ENCODE measurements around the gene AQP2. TPM values are rescaled to one million over a fixed set of nuclear protein-coding genes. Genes with fewer than 3 reads are reported as not detected.

AQP2 gene
- total RNA-seq, 1 experiment from 2014 or later, result not detected

- peak; percentile 7 for DNase-seq (ENCODE audit: low read depth)
These were observed 30.2 kb upstream of the AQP2 start for GRCh38 chr12:49920241-49920914.

GRCh38 chr12:49920915-49921286 lies 29.6 kb upstream of the AQP2 start:
- DNase-seq (ENCODE audit: low read depth), result no peak

- no peak for DNase-seq (ENCODE audit: low read depth)
These were observed 29.2 kb upstream of the AQP2 start for GRCh38 chr12:49921299-49921698.

- DNase-seq (ENCODE audit: low read depth), result no peak
These were observed 28.6 kb upstream of the AQP2 start for GRCh38 chr12:49921936-49922335.

GRCh38 chr12:49922349-49923034 lies 28.0 kb upstream of the AQP2 start:
- no peak for DNase-seq (ENCODE audit: low read depth)

DNA sequence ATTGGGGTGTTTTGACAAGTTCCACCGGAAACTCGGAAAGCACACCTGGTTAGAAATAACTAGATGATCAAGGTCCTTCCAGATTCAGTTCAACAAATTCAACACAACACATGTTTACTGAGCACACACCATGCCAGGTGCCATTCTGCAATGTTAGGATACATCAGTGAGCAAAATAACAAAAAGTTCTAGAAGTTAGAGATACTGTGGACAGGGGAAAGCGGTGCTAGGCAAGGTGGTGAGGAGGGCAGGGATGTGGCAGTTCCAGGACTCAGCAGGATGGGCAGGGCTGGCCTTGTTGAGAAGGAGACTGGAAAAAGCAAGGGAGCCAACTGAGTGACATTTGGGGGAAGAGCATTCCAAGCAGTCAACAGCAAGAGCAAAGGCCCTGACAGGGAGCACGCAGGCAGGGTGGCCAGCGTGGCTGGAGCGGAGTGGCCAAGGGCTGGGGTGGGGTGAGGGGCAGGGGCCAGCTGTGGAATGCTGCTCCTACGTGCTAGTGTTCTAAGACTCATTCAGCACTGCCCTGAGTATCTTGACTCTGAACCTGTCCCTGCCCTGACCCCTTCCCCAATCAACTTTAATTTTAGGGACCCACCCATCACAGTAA lies 27.4 kb upstream of the AQP2 start:
- no peak for DNase-seq (ENCODE audit: low read depth)

DNA sequence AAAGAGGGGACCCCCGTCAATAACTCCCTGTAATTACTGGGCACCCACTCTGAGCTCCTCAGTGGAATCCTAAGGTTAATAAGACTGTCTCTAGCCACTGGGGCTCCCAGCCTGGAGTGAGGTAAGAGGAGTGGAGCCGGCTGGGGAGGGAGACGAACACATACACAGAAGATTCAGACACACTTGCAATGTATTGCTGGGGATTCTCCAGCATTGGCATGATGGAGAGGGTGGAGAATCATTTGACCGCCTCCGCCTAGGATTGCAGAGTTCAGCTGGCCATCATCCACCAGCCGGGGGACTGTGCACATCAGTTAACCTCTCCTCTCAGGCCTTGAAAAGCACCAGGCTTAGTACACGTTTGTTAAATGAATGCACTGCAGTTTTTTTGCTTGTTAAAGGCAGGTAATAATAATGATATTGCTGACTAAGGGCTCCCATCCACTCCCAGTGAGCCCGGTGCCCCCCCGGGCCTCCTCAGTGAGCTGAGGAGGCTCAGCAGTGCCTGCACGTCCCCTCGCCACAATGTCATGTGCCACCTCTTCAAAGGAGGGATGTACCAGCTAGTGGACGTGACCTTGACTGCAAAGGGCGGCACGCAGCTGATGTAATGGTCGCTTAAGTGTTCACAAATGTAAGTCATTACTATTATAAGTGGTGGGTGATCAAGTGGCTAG lies 26.5 kb upstream of the AQP2 start:
- DNase-seq (ENCODE audit: low read depth), result no peak

DNA sequence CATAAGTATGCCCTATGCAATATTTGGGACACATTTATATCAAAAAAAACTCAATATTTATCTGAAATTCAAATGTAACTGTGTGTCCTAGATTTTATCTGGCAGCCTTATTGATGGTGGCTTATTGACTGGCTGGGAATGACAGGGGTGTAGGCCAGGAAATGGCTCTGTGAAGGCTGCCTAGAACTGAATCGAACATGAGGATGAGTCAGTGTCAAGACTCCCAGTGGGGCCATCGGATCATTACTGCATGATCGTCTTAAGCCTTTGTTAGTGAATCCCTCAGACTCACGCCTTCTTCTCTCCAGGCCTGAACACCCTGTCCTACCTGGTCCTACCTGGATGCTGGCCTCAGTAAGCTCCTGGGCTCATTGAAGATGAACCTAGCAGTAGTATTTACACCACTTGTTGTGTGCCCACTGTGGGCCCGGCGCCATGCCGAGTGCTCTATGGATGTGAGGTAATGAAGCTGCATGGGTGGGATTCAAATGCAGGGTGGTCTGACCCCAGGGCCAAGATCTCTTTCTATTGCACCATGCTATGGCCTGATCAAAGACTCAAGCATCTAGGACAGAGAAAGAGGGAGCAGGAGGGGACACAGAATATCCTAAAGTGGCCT lies 25.8 kb upstream of the AQP2 start:
- DNase-seq (ENCODE audit: low read depth), result no peak

- DNase-seq (ENCODE audit: low read depth), result no peak
These were observed 24.9 kb upstream of the AQP2 start for GRCh38 chr12:49925433-49926204.

- DNase-seq (ENCODE audit: low read depth), result no peak
These were observed 22.1 kb upstream of the AQP2 start for GRCh38 chr12:49928471-49928870.

- no peak for DNase-seq (ENCODE audit: low read depth)
These were observed 21.0 kb upstream of the AQP2 start for GRCh38 chr12:49929581-49929980.

GRCh38 chr12:49930515-49931288 lies 19.8 kb upstream of the AQP2 start:
- DNase-seq (ENCODE audit: low read depth), result peak; percentile 69

- DNase-seq (ENCODE audit: low read depth), result no peak
These were observed 18.5 kb upstream of the AQP2 start for GRCh38 chr12:49932023-49932422.

GRCh38 chr12:49932533-49933130 lies 17.9 kb upstream of the AQP2 start:
- no peak for DNase-seq (ENCODE audit: low read depth)

- DNase-seq (ENCODE audit: low read depth), result peak; percentile 70
These were observed 16.7 kb upstream of the AQP2 start for GRCh38 chr12:49933796-49934195.

GRCh38 chr12:49934505-49934904 lies 16.0 kb upstream of the AQP2 start:
- no peak for DNase-seq (ENCODE audit: low read depth)

- no peak for DNase-seq (ENCODE audit: low read depth)
These were observed 13.6 kb upstream of the AQP2 start for GRCh38 chr12:49936925-49937324.

GRCh38 chr12:49937639-49938300 lies 12.8 kb upstream of the AQP2 start:
- DNase-seq (ENCODE audit: low read depth), result no peak

- no peak for DNase-seq (ENCODE audit: low read depth)
These were observed 11.2 kb upstream of the AQP2 start for GRCh38 chr12:49939307-49939706.

GRCh38 chr12:49939707-49940106 lies 10.8 kb upstream of the AQP2 start:
- DNase-seq (ENCODE audit: low read depth), result no peak

All from M059J (cell line).